Activated T-cell treated with anti-CD3 and anti-CD28 coated beads for 48 hours (primary cell): Measurements from ENCODE around the gene PLAAT5.
"Not testable (repeated sequence)": the region's sequence is repeated elsewhere in the genome, so short reads cannot be mapped to it uniquely, and the experiment has no call there.

Experiments
- DNase-seq: peaks from one replicate; pipeline ENCODE4 v3.0.0-alpha.2; 2020; ENCODE audit warnings: low read depth

PLAAT5 gene

DNA sequence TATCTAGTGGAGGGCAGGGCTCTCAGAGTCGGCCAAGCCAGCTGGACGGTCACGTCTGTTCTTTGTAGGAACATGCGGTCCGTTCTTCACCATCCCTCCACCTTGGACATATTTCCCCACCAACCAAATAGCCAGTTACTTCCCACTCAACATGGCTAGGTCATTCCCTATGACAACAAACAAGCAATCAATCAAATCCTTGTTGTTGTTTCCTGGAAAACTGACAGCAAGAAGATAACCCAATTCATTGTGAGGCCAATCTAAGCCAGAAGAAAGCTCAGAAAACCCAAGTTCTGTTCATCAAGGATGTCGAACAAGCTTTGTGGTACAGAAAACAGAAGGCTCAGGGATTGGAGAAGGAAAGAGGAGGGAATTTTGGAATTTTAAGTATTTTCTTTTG, 10.9 kb downstream of the PLAAT5 start:
- DNase-seq: no peak

DNA sequence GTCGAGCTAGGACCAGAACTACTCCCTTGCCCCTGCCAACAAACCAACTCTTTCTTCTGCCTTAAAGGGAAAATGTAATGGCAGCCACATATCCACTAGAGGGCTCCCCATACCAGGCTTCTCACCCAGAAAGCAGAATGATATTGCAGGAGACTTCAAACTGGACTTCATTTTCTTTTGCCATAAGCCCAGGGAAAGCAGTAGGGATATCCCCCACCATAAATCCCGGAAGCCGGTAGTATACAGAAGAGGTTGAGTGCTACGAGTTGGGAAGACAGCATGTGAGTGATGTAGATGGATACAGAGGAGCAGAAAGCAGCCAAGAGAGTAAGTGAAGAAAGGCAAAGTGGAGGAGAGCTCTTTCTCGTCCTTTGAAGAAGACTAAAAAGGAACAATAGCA, 12.1 kb downstream of the PLAAT5 start:
- peak; percentile 8 for DNase-seq

GRCh38 chr11:63476618-63477017, 14.3 kb downstream of the PLAAT5 start:
- DNase-seq: no peak

- no peak for DNase-seq
Observed at GRCh38 chr11:63472372-63472771, 18.6 kb downstream of the PLAAT5 start.

DNA sequence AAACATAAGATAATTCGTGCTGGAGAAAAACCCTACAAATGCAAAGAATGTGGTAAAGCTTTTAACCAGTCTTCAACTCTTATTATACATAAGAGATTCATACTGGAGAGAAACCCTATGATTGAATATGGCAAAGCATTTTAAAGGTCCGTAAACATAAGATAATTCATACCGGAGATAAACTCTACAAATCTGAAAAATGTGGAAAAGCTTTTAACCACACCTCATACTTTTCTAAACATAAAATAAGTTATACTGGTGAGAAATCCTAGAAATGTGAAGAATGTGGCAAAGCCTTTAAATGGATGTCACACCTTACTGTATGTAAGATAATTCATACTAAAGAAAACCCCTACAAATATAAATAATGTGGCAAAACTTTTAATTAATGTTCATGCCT, 20.7 kb downstream of the PLAAT5 start:
- DNase-seq: no peak

GRCh38 chr11:63462137-63462536, 28.8 kb downstream of the PLAAT5 start:
- DNase-seq: no peak

GRCh38 chr11:63459586-63459985, 31.4 kb downstream of the PLAAT5 start:
- no peak for DNase-seq

DNA sequence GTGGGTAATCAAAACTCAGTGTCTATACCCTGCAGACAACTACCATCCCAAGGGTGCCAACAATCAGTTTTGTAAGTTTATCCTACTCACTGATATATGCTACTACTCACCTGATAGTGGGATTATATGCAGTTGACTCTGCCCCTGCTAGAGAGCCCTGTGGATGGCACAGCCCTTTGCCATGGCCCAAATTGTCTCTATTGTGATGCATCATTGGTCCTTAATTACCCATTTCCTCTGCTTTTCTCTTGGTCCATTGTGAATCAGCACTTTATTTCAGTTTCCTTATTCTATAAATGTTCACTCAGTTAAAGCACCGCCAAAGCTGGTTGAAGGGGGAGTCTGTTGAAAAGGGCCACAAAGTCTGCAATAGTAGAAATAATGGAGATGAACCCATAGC, 42.3 kb downstream of the PLAAT5 start:
- no peak for DNase-seq

- DNase-seq: peak; percentile 3
Observed at GRCh38 chr11:63445720-63446119, 45.2 kb downstream of the PLAAT5 start.

DNA sequence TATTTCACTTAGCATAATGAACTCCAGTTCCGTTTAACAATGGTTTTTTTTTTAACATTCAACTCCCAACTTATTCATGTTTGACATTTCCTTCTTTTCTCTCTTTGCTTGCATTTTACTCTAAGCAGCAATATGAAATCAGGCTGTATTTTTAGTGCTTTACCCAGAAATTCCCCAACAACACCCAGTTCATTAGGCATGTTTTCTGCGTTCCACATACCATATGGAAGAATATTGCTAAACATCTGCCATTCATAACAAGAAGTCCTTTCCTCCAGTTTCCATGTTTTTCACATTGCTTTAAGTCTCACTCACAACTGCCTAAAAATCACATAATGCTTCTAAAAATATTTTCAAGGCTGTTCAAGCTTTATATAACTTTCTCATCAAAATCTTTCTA, 45.8 kb downstream of the PLAAT5 start:
- DNase-seq: no peak

- no peak for DNase-seq
Observed at GRCh38 chr11:63444160-63444559, 46.8 kb downstream of the PLAAT5 start.

- no peak for DNase-seq
Observed at GRCh38 chr11:63443714-63444113, 47.3 kb downstream of the PLAAT5 start.

DNA sequence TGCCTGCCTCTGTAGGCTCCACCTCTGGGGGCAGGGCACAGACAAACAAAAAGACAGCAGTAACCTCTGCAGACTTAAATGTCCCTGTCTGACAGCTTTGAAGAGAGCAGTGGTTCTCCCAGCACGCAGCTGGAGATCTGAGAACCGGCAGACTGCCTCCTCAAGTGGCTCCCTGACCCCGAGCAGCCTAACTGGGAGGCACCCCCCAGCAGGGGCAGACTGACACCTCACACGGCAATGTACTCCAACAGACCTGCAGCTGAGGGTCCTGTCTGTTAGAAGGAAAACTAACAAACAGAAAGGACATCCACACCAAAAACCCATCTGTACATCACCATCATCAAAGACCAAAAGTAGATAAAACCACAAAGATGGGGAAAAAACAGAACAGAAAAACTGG, 55.1 kb downstream of the PLAAT5 start:
- DNase-seq: not testable (repeated sequence)

- DNase-seq: not testable (repeated sequence)
Observed at GRCh38 chr11:63435351-63435750, 55.6 kb downstream of the PLAAT5 start.

DNA sequence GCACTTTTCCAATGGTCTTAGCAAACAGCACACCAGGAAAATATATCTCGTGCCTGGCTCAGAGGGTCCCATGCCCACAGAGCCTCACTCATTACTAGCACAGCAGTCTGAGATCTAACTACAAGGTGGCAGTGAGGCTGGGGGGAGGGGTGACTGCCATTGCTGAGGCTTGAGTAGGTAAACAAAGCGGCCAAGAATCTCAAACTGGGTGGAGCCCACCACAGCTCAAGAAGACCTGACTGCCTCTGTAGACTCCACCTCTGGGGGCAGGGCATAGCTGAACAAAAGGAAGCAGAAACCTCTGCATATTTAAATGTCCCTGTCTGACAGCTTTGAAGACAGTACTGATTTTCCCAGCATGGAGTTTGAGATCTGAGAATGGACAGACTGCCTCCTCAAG, 60.2 kb downstream of the PLAAT5 start:
- not testable (repeated sequence) for DNase-seq

GRCh38 chr11:63427971-63428508, 62.9 kb downstream of the PLAAT5 start:
- DNase-seq: no peak

DNA sequence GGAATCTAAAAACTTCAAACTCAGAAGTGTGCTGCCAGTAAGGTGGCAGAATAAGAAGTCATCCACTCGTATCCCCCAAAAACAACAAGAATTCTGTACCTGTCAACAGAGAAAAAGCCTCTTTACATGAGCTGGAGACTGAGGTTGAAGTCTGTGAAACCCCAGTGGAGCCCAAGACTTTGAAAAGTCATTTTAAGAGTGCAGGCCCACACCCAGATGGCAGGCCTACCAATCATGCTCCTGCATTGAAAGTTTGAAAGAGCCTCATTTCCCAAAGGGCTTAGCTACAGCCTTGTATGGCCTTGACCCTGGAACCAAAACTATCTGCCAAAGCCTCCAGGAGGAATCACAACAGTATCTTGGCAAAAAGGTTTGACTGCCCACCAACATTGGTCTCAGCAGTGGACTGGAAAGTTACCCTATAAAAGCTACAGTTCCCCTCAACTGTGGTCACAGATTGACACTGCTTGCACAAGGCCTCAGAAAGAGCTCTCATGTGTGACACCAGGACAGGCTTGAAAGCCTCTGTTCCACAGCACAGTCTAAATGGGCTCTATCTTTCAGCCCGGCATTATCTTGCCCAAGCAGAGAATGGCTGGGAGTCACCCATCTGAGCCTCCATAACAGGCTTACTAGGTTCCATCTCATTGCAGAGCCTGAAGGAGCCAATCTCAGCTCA, 73.7 kb downstream of the PLAAT5 start:
- DNase-seq: no peak
